Right lobe of liver (tissue), 6 donors: ENCODE measurements around the gene COQ7. TPM values are rescaled to one million over a fixed set of nuclear protein-coding genes. Genes with fewer than 3 reads are reported as not detected.
A peak's percentile ranks its signal among the peaks of the same experiment; 100 is the strongest.

ENCODE experiments used
- ATAC-seq, 4 donors: fragments of 200-7000 bp; cut with Tn5 transposase; one replicate each; pipeline ENCODE4 v1.9.1; 2020; ENCODE audit warnings: mild to moderate bottlenecking in 4 of 4, moderate library complexity in 4 of 4
- DNase-seq, 3 donors: peaks; one replicate each; pipeline ENCODE4 v3.0.0-alpha.2; 2020
- H3K27ac ChIP-seq, 3 donors: fragments of 200-600 bp; one replicate each; pipeline ENCODE4 v1.8.0; 2022
- H3K27me3 ChIP-seq, 2 donors: fragments of 200-600 bp; one replicate each; pipeline ENCODE4 v1.8.0; 2022
- H3K36me3 ChIP-seq, 4 donors: fragments of 200-600 bp; sonication (generic) in 1 of 4; one replicate each; pipeline versions ENCODE4 v1.5.1 to v1.8.0; 2017 to 2022; ENCODE audit warnings: control low read depth in 1 of 4
- H3K4me1 ChIP-seq, 4 donors: fragments of 200-600 bp; sonication (generic) in 1 of 4; one replicate each; pipeline versions ENCODE4 v1.5.1 to v1.8.0; 2017 to 2022; ENCODE audit warnings: control low read depth in 1 of 4
- H3K4me3 ChIP-seq, 3 donors: fragments of 200-600 bp; one replicate each; pipeline ENCODE4 v1.8.0; 2022
- H3K9me3 ChIP-seq, 4 donors: fragments of 200-600 bp; sonication (generic) in 1 of 4; one replicate each; pipeline versions ENCODE4 v1.5.1 to v1.8.0; 2017 to 2022; ENCODE audit warnings: control low read depth in 1 of 4
- CTCF ChIP-seq, 4 donors: fragments of 200-600 bp in 3 of 4; fragments of 450-650 bp in 1 of 4; IDR thresholded peaks; one replicate each; pipeline versions ENCODE4 v1.5.1 to v1.8.0; 2016 to 2022; ENCODE audit warnings: antibody characterized with exemption in 4 of 4, mild to moderate bottlenecking in 2 of 4
- POLR2A ChIP-seq: fragments of 450-650 bp; IDR thresholded peaks from one replicate; pipeline ENCODE4 v1.6.1; 2017; ENCODE audit warnings: antibody characterized with exemption, mild to moderate bottlenecking
- WGBS: methylation state at CpG from one replicate; pipeline ENCODE4 v1.1.6; 2018; ENCODE audit warnings: low coverage, low lambda C conversion rate; ENCODE audit not compliant: insufficient coverage; ENCODE audit errors: missing lambda C conversion rate; 5-methylcytosine and 5-hydroxymethylcytosine counted together
- intact Hi-C, 2 donors: fragments of 100-400 bp; cut with DNase I; formaldehyde crosslinking; loops; one replicate each; pipeline versions ENCODE4 v1.11.2 to v1.14.1; 2022
- total RNA-seq, 6 experiments: library from RNA; depleted of rRNA in 2 of 6; stranded (reverse); fragments of >200 nt in 2 of 6; fragmentation: NEBNext Ultra II Directional in 3 of 6; extraction: Animal tissue kit (Norgen Biotek cat#: 25700) in 3 of 6; gene quantifications; one replicate each; pipeline versions ENCODE4 v1.1.0 to v1.2.4, GENCODE V29; 2016 to 2023
- donor health status: DM: no; HTN: yes; CAD: no.
- donor health status: DM: no; HTN: no; CAD: no.
- donor health status: DM: no; HTN: no; CAD: no.
- donor health status: DM: no; HTN: yes; CAD: no.
- donor health status: DM: no; HTN: yes; CAD: no.

Gene COQ7
- total RNA-seq, 6 experiments from 2014 or later: 7.9 to 11.3 (median 9.9) TPM

- H3K4me3 ChIP-seq: peak overlapping the region; percentile 4 to 38 (median 35)
- DNase-seq (peak; percentile 82 to 87 (median 87)), ATAC-seq (peak; percentile 99 to 100 (median 99))
- 11% methylated on average over 24 of the region's 52 CpGs for WGBS
- H3K27ac ChIP-seq: no peak overlapping the region
- peak; percentile 98 to 100 (median 98) for TF ChIP-seq CTCF (IDR thresholded peaks at IDR 0.05)
- TF ChIP-seq POLR2A: no peak
- intact Hi-C loops: loop anchor here (5.0 to 10.0 kb wide), 3 partner anchors 88 to 296 kb away; no protein-coding TSS in a partner anchor
- peaks cover 0 to 7% (median 0%) of the 10 kb centered on the region in 4 donors for H3K4me1 ChIP-seq
- H3K9me3 ChIP-seq: no peaks in the 10 kb centered on the region
- H3K27me3 ChIP-seq: no peaks in the 10 kb centered on the region
- H3K36me3 ChIP-seq: no peaks in the 10 kb centered on the region
These were observed 19.1 kb downstream of the COQ7 start for GRCh38 chr16:19086322-19087199.

GRCh38 chr16:19088341-19088916 lies 21.0 kb downstream of the COQ7 start:
- H3K4me3 ChIP-seq: no peak overlapping the region
- no peak for TF ChIP-seq CTCF (IDR thresholded peaks at IDR 0.05)
- TF ChIP-seq POLR2A: no peak
- ATAC-seq: no peak
- intact Hi-C loops: loop anchor here (5.0 to 10.0 kb wide), 3 partner anchors 86 to 294 kb away; no protein-coding TSS in a partner anchor
- no peak for DNase-seq
- WGBS: 79% methylated on average over 5 of the region's 5 CpGs
- no peaks in the 10 kb centered on the region for H3K27me3 ChIP-seq
- H3K27ac ChIP-seq: no peak overlapping the region
- H3K4me1 ChIP-seq: peaks cover 0 to 10% (median 0%) of the 10 kb centered on the region in 4 donors
- H3K36me3 ChIP-seq: no peaks in the 10 kb centered on the region
- H3K9me3 ChIP-seq: no peaks in the 10 kb centered on the region

GRCh38 chr16:19089410-19089955 lies 22.1 kb downstream of the COQ7 start:
- Histone ChIP-seq H3K36me3 (no peaks in the 10 kb centered on the region), H3K4me1 (peaks cover 0 to 19% (median 0%) of the 10 kb centered on the region in 4 donors), H3K27me3 (no peaks in the 10 kb centered on the region), H3K4me3 (no peak overlapping the region), H3K27ac (no peak overlapping the region), H3K9me3 (no peaks in the 10 kb centered on the region)
- WGBS: 89% methylated on average over 3 of the region's 3 CpGs
- intact Hi-C loops: loop anchor here (5.0 to 10.0 kb wide), 3 partner anchors 85 to 293 kb away; no protein-coding TSS in a partner anchor
- TF ChIP-seq POLR2A: no peak
- no peak for ATAC-seq
- DNase-seq: no peak

GRCh38 chr16:19090916-19091315 lies 23.5 kb downstream of the COQ7 start:
- TF ChIP-seq CTCF (IDR thresholded peaks at IDR 0.05): no peak
- TF ChIP-seq POLR2A: no peak
- no peak for DNase-seq
- Histone ChIP-seq H3K9me3 (no peaks in the 10 kb centered on the region), H3K4me1 (peaks cover 0 to 19% (median 0%) of the 10 kb centered on the region in 4 donors), H3K27ac (no peak overlapping the region), H3K4me3 (no peak overlapping the region), H3K36me3 (no peaks in the 10 kb centered on the region), H3K27me3 (no peaks in the 10 kb centered on the region)
- no peak for ATAC-seq
- 80% methylated on average over 1 of the region's 6 CpGs for WGBS
- intact Hi-C loops: no loop called here
